Measurements from ENCODE around the gene SMG6.
"Not testable (repeated sequence)": the region's sequence is repeated elsewhere in the genome, so short reads cannot be mapped to it uniquely, and the experiment has no call there.

The SMG6 gene

GRCh38 chr17:2015314-2015713 lies 288.3 kb downstream of the SMG6 start:
- Histone ChIP-seq H3K9me3 (ENCODE audit: control insufficient read depth, insufficient read depth, low read length) (no peaks in the 10 kb centered on the region), H3K4me1 (ENCODE audit: insufficient read depth, low read length) (peaks cover 4% of the 10 kb centered on the region; the same call in 1 of the 2 replicates), H3K36me3 (ENCODE audit: insufficient read depth, low read length) (no peaks in the 10 kb centered on the region), H3K9ac (ENCODE audit: low read depth, low read length) (no peak overlapping the region)

GRCh38 chr17:2013994-2014317 lies 289.6 kb downstream of the SMG6 start:
- Histone ChIP-seq H3K9ac (ENCODE audit: low read depth, low read length) (no peak overlapping the region), H3K9me3 (ENCODE audit: control insufficient read depth, insufficient read depth, low read length) (no peaks in the 10 kb centered on the region), H3K36me3 (ENCODE audit: insufficient read depth, low read length) (no peaks in the 10 kb centered on the region), H3K4me1 (ENCODE audit: insufficient read depth, low read length) (peaks cover 4% of the 10 kb centered on the region; the same call in 1 of the 2 replicates)

- H3K36me3 ChIP-seq (ENCODE audit: insufficient read depth, low read length); H3K9ac ChIP-seq (ENCODE audit: low read depth, low read length); H3K4me1 ChIP-seq (ENCODE audit: insufficient read depth, low read length); H3K9me3 ChIP-seq (ENCODE audit: control insufficient read depth, insufficient read depth, low read length): not testable (repeated sequence)
Measured at GRCh38 chr17:2013220-2013993, 290.2 kb downstream of the SMG6 start.

GRCh38 chr17:2012499-2012898 lies 291.1 kb downstream of the SMG6 start:
- no peaks in the 10 kb centered on the region for H3K36me3 ChIP-seq (ENCODE audit: insufficient read depth, low read length)
- H3K9ac ChIP-seq (ENCODE audit: low read depth, low read length): no peak overlapping the region
- no peaks in the 10 kb centered on the region for H3K9me3 ChIP-seq (ENCODE audit: control insufficient read depth, insufficient read depth, low read length)
- H3K4me1 ChIP-seq (ENCODE audit: insufficient read depth, low read length): peaks cover 4% of the 10 kb centered on the region; the same call in 1 of the 2 replicates

GRCh38 chr17:2011411-2012371 lies 291.9 kb downstream of the SMG6 start:
- peaks cover 4% of the 10 kb centered on the region; the same call in 1 of the 2 replicates for H3K4me1 ChIP-seq (ENCODE audit: insufficient read depth, low read length)
- no peaks in the 10 kb centered on the region for H3K9me3 ChIP-seq (ENCODE audit: control insufficient read depth, insufficient read depth, low read length)
- H3K36me3 ChIP-seq (ENCODE audit: insufficient read depth, low read length): no peaks in the 10 kb centered on the region
- H3K9ac ChIP-seq (ENCODE audit: low read depth, low read length): no peak overlapping the region

All from ES-I3 (cell line).